Skin epidermis (tissue), 12 donors: ENCODE data around the gene FBXO38.

ENCODE experiments used
- H3K27ac ChIP-seq, 21 experiments: fragments of 200-600 bp; sonication (generic) in 11 of 21; one replicate each; pipeline ENCODE4 v1.5.0; 2020; ENCODE audit warnings: mild to moderate bottlenecking in 3 of 21, inconsistent platforms in 2 of 21, moderate library complexity in 2 of 21
- H3K4me3 ChIP-seq, 7 experiments: fragments of 200-600 bp; sonication (generic) in 2 of 7; one replicate each; pipeline ENCODE4 v1.5.0; 2020; ENCODE audit warnings: inconsistent platforms in 2 of 7, mild to moderate bottlenecking in 2 of 7, moderate library complexity in 1 of 7

The FBXO38 gene, protein sequence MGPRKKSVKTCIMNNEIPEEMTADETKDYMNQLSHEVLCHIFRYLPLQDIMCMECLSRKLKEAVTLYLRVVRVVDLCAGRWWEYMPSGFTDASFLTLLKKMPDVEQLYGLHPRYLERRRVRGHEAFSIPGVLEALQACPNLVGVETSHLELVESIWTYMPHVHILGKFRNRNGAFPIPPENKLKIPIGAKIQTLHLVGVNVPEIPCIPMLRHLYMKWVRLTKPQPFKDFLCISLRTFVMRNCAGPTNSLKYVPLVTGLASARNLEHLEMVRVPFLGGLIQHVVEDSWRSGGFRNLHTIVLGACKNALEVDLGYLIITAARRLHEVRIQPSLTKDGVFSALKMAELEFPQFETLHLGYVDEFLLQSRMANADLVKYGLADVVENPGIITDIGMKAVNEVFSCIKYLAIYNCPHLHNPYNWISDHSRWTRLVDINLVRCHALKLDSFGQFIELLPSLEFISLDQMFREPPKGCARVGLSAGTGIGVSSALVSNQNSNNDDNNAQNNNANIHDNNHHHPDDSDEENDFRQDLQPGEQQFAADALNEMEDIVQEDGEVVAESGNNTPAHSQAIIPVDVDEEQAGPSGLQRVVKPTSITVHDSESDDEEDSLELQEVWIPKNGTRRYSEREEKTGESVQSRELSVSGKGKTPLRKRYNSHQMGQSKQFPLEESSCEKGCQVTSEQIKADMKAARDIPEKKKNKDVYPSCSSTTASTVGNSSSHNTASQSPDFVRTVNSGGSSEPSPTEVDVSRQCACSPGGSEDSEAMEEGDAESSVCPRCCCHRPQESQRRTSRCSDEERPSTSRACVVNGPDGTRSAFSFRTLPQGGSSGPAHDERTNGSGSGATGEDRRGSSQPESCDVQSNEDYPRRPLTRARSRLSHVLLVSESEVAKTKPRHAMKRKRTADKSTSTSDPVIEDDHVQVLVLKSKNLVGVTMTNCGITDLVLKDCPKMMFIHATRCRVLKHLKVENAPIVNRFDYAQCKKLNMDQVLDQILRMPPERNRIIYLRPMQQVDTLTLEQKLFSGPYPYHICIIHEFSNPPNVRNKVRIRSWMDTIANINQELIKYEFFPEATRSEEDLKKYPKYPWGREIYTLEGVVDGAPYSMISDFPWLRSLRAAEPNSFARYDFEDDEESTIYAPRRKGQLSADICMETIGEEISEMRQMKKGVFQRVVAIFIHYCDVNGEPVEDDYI

DNA sequence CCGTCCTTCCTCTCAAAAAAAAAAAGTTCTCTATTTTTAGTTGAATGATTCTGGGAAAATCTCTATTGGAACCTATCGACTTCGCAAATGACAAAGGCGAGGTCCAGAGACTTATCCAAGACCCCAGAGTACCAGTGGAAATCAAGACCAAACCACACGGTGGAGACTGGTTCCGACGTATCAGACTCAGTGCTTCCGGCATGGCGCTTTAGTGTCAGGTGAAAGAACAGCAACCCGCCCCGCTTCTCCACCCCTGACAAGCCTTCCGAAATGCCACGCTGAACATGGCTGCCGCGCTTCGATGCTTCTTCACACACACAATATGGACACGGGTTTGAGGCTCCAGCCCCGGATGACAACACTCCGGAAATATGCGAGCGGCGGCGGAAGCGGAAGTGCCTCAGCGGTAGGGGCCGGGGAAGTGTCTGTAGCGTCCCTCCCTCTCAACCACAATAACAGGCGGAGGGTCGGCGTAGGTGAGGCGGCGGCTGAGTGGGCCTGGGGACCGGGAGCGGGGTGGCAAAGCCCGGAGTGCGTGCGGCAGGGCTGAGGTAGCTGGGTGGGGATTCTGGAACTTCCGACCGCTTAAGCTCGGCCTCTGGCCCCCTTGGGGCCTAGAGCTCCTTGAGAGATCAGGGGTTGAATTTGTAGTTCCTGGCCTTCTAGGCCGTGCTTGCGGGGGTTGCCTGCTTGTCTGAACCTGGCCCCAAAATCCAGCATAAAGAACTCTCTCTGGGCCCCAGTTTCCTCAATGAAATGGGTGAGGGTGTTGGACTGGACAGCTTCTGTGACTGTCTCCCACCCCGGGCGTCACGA, at the start of gene FBXO38:
Gene FBXO38 (plus strand): TSS at position 395 of the 816 bp plus-strand sequence. CDS start 10,819 bp downstream, outside the sequence.
- H3K4me3 ChIP-seq, result peak within 1 kb of the TSS; percentile 71 to 91 (median 80)
- H3K27ac ChIP-seq, result peak within 1 kb of the TSS; percentile 84 to 98 (median 94)

DNA sequence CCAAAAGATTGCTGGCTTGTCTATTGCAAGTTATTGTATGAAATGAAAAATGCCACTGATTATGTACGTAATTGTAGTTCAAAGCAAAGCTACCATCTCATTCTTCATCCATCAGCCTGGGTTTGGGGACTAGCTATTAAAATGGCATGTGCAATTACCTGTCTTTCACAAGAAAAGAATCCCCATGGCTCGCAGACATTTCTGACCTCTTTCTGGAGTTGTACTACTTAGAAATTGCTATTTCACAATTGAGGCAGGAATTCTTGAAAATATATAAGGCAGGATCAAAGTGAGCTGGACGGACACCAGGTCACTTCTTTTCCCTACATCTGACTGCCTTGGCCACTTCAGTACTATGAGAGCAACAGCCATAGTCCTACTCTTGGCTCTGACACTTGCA, 48.5 kb upstream of the FBXO38 start, which contains the start of gene SPINK9:
Gene SPINK9 (plus strand): TSS at position 301 of the 400 bp plus-strand sequence. CDS start 55 bp downstream, at position 356.
- Histone ChIP-seq H3K27ac (no peak within 1 kb of the TSS), H3K4me3 (no peak within 1 kb of the TSS)

- H3K27ac ChIP-seq, result no peak overlapping the region
- no peak overlapping the region for H3K4me3 ChIP-seq
Observed at GRCh38 chr5:148336704-148337435, 46.9 kb upstream of the FBXO38 start.

- peak overlapping the region in 6 of 21 experiments; percentile 2 to 66 (median 51) for H3K27ac ChIP-seq
- no peak overlapping the region for H3K4me3 ChIP-seq
Observed at GRCh38 chr5:148342371-148343045, 41.2 kb upstream of the FBXO38 start.

GRCh38 chr5:148343046-148343407, 40.7 kb upstream of the FBXO38 start:
- peak overlapping the region in 10 of 21 experiments; percentile 6 to 66 (median 48) for H3K27ac ChIP-seq

GRCh38 chr5:148343603-148344487, 39.9 kb upstream of the FBXO38 start:
- Histone ChIP-seq H3K27ac (peak overlapping the region in 10 of 21 experiments; percentile 6 to 66 (median 48)), H3K4me3 (no peak overlapping the region)

More at GRCh38 chr5:148343046-148343407, 40.7 kb upstream of the FBXO38 start:
- H3K4me3 ChIP-seq, result no peak overlapping the region

DNA sequence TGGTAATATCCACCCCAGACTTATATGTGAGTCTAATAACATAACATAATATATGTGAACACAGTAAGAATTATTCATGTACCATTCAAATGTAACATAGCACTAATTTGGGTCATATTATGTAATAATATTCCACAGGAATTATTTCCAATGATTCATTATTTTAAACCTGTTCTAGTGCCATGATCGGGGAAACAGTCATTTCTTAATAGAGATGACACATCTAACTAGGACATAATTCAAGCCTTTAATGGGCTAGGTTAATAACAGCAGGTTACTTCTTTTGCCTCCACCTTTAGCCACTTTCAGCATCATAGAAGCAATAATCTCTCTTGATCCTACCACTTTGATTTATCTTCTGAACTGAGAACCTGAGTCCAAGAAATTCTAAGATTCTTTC, 36.1 kb upstream of the FBXO38 start:
- Histone ChIP-seq H3K4me3 (no peak overlapping the region), H3K27ac (peak overlapping the region in 1 of 21 experiments; percentile 9)

- Histone ChIP-seq H3K27ac (no peak overlapping the region), H3K4me3 (no peak overlapping the region)
Observed at GRCh38 chr5:148352696-148353095, 31.1 kb upstream of the FBXO38 start.

- no peak overlapping the region for H3K4me3 ChIP-seq
- no peak overlapping the region for H3K27ac ChIP-seq
Observed at GRCh38 chr5:148353634-148354033, 30.1 kb upstream of the FBXO38 start.

DNA sequence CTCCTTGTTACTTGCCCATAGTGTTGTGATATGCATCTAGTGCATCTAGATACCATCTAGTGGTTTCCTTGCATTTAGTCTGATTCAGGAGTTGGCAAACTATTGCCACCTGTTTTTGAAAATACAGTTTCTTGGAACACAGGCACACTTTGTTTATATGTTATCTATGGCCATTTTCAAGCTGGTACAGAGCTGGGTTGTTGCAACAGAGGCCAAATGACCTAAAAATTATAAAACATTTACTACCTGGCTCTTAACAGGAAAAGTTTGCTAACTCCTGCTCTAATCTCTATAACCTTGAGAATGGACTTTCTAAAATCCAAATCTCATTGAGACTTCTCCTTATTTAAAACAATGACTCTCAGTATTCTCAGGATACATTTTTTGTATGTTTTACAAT, 19.4 kb upstream of the FBXO38 start:
- H3K27ac ChIP-seq, result no peak overlapping the region
- no peak overlapping the region for H3K4me3 ChIP-seq

- H3K27ac ChIP-seq, result no peak overlapping the region
- no peak overlapping the region for H3K4me3 ChIP-seq
Observed at GRCh38 chr5:148368299-148368698, 15.5 kb upstream of the FBXO38 start.

GRCh38 chr5:148372166-148372725, 11.5 kb upstream of the FBXO38 start:
- no peak overlapping the region for H3K27ac ChIP-seq
- no peak overlapping the region for H3K4me3 ChIP-seq

GRCh38 chr5:148372893-148373292, 10.9 kb upstream of the FBXO38 start:
- Histone ChIP-seq H3K4me3 (no peak overlapping the region), H3K27ac (no peak overlapping the region)

DNA sequence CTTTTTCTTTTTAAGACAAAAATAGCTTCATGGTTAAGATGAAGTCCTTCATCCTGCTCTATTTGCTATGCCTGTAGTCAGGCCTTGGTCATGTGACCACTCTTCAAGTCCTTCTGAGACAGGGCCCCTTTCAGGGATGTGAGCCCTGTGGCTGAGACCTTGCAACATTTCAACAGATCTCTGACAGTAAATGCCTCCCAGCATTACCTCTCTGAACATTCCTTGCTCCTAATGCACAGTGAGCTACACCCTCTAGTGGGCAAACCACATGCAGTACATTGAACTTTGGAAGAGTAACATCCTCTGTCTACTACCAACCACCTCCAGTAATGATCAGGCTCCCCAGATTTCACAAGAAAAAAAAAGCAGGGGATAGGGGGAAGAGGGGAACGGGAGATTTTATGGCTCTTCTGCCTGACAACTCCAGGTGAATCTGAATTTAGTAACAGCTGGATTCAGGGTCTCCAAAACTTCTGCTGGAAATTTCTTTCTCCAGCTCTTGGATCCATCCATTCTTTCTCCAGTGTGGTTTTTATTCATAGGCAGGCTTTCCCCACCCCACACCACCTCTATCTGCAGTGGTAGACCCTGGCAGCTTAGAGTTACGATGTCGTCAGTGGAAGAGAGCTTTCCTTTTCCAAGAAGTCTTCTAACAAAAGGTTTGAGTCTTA, 8.9 kb upstream of the FBXO38 start:
- Histone ChIP-seq H3K4me3 (no peak overlapping the region), H3K27ac (no peak overlapping the region)

GRCh38 chr5:148376198-148376597, 7.6 kb upstream of the FBXO38 start:
- H3K27ac ChIP-seq, result no peak overlapping the region
- no peak overlapping the region for H3K4me3 ChIP-seq

DNA sequence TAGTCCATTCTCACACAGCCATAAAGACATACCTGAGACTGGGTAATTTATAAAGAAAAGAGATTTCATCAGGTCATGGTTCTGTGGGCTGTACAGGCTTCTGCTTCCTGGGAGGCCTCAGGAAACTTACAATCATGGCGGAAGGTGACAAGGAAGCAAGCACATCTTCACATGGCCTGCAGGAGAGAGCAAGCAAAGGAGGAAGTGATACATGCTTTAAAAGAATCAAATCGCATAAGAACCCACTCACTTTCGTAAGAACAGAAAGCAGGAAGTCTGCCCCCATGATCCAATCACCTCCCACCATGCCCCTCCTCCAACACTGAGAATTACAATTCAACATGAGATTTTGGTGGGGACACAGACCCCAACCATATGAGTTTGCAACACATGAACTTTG, 5.1 kb upstream of the FBXO38 start:
- Histone ChIP-seq H3K4me3 (no peak overlapping the region), H3K27ac (no peak overlapping the region)
